Activated CD4-positive, CD25-positive, alpha-beta regulatory T cell treated with anti-CD3 and anti-CD28 coated beads, Interleukin-2, amount 50 U/mL, for 72 hours (primary cell): ENCODE results near the gene ABCA2.
"Not testable (repeated sequence)": the region's sequence is repeated elsewhere in the genome, so short reads cannot be mapped to it uniquely, and the experiment has no call there.

Experiments used
- DNase-seq: peaks from one replicate; pipeline ENCODE4 v3.0.0; 2021

The ABCA2 gene

DNA sequence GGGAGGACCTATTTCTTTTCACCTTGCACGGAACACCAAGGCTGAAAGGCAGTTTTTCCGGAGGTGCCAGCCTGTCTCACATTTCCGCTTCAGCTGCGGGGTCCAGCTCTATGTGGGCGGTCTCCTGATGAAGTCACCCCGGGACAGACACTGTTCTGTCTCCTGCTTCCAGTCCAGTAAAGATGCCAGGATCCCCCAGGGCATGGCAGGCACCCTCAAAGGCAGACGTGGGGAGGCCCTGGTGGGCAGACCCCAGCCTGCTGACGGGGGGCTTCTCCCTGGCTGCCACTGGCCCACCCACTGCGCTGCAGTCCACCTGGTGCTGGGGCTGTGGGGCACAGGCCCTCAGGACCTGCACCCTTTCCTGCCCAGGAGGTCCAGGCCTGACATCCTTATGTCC lies 34.8 kb upstream of the ABCA2 start:
- DNase-seq: not testable (repeated sequence)

DNA sequence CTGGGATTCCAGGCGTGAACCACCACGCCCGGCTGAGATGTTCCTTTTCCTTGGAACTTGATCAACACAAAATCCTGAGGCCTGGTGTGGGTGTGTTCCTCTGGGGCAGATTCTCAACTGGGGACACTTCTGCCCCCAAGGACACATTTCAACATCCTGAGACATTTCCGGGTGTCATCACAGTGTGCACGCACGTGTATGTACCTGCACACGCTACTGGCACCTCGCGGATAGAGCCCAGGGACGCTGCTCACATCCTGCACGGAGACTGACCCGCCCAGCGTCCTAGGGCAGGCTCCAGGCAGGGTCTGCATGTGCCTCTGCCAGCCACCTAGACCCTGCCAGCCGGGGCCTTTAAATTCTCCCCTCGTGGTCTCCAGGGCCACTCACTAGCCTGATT lies 34.3 kb upstream of the ABCA2 start:
- no peak for DNase-seq

DNA sequence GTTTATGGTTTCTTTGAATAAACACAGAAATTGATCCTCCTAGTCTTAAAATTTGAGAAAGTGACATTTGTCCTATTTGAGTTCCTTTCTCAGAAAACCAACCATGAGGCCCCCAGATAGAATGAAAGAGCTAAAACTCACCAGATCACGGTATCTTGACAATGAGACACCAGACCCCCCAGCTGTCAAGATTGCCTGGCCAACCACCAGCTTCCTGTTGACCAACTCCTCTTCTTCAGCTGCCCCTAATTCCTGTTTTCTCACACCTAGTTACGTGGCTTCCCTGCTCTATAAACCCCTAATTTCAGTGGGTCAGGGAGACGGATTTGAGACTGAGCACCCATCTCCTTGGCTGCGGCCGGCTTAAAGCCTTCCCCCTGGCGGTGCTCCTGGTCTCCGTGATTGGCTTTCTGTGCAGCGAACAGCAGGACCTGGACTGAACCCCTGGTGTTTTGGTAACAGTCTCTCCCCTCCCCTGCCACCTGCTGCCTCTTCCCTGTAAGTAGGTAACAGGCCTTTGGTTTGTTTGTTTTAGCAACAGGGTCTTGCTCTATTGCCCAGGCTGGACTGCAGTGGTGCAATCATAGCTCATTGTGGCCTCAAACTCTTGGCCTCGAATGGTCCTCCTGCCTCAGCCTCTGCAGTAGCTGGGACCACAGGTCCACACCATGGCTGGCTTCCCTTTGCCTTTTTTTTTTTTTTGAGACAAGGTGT lies 30.6 kb upstream of the ABCA2 start:
- no peak for DNase-seq

DNA sequence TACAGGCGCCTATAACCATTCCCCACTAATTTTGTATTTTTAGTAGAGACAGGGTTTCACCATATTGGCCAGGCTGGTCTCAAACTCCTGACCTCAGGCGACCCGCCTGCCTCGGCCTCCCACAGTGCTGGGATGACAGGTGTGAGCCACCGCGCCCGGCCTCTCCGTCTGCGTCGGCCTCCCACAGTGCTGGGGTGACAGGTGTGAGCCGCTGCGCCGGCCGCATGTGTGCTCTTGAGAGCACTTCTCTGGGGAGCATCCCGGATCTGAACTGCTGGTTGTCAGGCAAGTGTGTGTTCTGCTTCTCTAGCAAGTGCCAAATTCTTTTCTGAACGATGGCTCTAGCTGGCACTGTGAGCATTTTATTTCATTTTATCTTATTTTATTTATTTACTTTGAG lies 29.5 kb upstream of the ABCA2 start:
- no peak for DNase-seq

DNA sequence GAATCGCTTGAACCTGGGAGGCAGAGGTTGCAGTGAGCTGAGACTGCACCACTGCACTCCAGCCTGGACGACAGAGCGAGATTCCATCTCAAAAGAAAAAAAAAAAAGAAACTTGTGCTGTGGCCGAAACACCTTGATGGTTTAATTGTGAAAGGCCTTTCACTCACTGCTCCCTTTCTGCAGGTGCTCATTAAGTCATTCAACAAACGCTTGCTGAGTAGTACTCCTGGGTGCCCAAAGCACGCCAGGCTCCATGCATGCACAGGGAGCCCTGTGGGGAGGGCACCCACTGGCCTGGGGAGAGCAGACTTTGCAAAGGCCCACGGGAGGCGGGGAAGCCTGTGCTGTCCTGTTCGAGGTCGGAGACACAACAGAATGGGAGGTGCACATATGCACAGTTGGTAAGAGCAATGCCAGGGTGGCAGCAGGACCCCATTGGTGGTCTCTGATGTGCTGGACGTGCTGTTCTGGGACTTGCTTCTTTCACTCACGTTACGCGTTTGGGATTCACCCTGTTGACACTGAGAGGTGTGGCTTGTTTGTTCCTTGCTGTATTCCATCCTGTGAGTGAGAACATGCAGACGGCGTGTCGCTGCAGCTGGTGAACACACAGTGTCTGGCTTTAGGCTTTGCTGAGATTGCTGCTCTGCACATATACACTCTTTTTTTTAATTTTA lies 28.8 kb upstream of the ABCA2 start:
- no peak for DNase-seq

DNA sequence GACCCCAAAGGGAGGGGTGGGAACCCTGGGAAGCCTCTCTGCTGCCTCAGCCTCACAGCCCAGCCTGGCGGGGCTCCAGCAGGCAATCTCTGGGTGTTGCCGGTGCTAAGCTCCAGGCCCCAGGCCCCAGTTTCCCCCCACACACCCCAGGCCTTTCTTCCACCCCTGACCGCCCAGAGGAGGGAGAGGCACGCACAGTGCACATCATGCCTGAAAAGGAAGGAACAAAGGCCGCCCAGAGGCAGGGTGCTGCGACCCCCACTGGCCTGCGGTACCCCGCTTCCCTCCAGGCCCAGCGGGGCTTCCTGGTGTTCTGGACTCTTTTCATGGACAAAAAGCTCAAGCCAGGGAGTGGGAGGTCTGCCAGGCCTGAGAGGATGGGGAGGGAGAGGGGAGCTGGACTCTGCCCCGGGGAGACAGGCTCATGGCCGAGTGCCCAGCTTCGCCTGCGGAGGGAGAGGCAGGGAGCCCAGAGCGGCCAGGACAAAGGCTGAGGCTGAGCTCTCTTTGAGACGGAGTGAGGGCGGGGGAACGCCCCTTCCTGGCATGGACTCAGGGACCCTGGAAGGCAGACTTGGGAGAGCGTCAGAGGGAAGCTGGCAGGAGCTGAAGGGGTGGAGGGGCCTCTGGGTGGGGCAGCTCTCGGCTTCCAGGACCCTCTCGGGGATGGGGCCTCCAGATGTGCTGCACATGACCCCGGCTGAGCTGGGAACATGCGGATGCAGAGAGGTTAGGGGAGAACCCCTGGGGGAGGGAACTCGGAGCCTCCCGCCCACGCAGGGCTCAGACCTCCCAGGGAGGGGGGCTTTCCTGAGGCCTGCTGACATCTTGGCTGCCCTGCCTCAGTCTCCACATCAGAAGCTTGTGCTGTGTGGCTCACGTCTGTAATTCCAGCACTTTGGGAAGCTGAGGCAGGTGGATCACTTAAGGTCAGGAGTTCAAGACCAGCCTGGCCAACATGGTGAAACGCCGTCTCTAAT lies 27.6 kb upstream of the ABCA2 start:
- no peak for DNase-seq

DNA sequence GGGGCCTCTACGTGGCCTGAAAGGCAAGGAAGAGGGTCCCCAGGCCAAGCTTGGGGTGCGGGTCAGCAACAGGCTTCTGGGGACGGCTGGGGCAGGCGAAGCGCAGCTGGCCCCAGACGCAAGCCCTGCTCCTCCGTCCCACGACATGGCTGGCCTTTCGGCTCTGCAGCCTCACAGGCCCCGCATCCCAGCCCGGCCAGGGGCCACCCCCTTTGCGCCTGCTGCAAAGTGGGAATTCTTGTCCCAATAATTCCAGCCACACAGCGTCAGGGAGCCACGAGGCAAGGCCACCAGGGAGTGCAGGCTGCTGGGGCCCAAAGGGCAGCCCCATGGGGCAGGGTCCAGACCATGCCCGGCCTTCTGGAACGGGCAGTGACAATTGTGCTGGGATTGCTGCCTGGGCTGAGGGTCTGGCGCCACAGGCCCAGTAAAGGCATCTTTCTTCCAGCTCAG lies 26.9 kb upstream of the ABCA2 start:
- DNase-seq: no peak

DNA sequence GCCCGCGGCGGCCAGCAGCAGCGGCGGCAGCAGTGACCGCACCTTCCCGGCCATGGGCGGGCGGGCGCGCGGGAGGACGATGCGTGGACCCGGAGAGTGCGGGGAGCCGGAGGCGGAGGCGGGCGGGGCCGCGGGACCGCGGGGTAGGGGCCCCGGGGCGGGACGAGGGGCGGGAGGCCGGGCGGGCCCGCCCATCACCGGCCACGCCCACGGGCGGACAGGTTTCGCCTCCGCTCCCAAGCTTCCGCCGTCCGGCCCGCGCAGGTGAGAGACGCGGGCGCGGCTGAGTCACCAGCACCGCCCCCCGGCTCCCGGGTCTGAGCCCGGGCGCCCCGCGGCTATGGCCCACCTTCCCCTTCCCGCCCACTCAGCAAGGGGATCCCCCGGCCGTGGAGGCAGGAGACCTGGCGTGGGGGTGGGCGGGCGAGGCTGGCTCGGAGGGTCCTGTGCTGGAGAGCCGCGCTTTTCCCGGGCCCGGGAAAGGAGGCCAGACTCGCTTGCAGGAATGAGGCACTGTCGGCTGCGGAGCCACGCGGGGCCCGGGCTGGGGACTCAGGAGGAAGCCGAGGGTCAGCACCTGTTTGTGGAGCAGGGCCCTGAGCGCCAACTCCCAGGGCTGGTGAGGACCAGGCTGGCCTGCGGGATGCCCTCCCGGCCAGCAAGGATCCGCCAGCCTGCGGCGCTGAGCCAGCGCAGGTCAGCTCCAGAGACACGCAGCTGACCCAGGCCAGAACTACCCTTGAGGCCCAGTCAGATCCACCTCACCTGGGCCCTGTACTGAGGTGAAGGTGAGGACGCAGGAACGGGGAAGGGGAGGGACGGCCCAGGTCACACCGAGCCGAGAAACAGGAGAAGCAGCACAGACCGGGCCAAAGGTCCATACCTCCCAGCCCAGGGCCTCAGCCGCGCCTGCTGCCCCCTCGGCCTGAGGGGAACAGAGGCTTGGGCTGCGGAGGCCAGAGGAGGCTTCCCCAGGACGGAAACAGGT lies 26.2 kb upstream of the ABCA2 start, which contains the start of gene ENTPD2:
TSS of gene ENTPD2 (minus strand) at position 118 of the 988 bp plus-strand sequence. CDS start at position 54, 64 bp downstream.
- DNase-seq: no peak

DNA sequence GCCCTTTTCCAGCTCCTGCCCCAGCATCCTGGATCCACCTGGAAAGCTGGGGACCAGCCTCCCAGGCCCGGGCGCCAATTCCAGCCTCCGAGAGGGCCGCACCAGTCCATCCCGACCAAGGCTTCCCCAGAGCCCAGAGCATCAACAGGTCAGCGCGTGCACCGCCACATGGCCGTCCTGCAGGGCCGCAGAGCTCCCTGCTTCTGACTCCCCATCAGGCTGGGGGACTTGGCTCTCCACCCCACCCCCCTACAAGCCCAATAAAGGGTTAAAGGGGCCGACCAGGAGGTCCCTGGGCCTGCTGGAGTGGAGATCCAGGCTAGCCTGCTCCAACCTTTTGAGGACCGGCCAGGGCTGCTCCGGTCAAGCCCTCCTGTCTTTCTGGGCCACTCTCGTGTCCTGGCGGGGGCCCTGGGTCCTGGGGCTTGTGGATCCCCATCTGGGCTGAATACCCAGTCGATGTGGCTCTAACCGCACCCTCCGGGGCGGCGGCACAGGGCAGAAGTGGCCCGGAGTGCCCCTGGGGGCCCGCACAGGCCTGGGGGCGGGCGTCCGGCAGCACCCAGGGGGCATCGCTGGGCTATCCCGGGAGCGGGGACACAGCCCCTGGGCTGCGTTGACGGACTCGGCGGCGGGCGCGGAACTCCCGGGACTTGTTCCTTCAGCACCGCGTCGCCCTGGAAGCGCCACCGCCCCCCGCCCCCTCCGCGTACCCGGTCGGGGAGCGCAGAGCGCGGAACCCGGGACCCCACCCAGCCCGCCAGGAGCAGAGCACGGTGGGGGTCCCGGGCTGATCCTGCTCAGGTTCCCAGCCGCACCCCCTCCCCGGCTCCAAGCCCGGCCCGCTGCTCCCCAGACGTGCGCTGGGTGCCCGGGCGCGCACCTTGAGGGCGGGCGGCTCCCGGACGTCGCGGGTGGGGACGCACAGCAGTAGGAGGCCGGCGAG lies 25.2 kb upstream of the ABCA2 start:
- DNase-seq: no peak

DNA sequence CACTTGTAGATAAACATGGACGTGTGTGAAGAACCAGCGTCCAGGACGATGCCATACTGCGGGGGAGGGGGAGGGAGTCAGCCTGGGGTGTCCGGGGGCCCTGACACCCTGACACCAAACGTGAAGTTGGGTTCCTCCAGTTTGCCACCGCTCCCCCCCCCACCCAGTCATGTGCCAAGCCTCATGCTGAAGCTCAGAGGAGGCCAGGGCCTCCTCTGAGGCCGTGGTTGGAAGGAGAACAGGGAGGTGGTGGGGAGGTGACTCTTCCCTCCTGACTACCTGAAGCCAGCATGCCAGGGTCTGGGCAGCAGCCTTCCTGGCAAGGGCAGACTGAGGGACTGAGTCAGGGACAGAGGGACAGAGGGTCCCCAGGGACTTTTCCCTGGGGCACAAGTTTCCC lies 24.3 kb upstream of the ABCA2 start:
- DNase-seq: no peak

DNA sequence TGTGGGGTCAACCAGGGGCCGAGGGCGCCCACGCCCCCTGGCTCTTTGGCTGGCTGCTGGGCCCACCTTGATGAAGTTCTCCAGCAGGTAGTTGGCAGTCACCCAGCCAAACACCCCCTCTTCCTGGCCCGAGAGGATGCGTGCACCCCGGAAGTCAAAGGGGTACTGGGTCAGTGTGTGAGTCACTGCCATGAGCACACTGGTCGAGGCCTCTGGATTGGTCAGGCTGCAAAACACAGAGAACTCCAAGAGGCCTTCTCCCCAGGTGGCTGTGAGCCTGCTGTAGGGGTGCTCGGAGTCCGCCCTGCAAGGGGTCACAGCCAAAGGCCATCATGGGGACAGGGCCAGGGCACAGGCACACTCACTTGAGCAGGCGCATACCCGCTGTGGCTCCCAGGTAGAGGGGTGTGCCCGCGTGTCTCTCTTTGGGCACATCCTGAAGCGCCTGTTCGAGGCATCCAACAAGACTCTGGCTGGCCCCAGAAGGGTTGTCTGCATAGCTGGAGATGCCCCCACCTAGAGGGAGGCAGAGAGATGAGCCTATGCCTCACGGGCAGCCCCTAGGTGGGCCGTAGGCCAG lies 23.2 kb upstream of the ABCA2 start:
- no peak for DNase-seq

DNA sequence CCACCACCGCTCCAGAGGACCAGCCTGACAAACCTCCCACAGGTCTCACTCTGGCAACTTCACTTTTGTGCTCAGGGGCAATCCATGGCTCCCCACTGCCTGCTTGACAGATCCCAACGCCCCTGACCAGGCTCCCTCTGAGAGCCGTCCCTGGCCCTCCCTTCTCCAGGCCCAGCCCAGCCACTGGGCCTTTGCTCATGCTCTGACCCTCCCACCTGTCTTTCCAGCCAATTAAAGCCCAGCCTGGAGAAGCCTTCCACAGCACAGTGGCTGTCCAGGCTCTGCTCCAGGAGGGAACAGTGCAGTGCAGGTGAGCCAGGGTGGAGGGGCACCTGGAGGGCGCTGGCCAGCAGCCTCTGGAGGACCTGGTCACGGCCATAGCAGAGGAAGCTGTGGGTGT lies 22.5 kb upstream of the ABCA2 start:
- no peak for DNase-seq

DNA sequence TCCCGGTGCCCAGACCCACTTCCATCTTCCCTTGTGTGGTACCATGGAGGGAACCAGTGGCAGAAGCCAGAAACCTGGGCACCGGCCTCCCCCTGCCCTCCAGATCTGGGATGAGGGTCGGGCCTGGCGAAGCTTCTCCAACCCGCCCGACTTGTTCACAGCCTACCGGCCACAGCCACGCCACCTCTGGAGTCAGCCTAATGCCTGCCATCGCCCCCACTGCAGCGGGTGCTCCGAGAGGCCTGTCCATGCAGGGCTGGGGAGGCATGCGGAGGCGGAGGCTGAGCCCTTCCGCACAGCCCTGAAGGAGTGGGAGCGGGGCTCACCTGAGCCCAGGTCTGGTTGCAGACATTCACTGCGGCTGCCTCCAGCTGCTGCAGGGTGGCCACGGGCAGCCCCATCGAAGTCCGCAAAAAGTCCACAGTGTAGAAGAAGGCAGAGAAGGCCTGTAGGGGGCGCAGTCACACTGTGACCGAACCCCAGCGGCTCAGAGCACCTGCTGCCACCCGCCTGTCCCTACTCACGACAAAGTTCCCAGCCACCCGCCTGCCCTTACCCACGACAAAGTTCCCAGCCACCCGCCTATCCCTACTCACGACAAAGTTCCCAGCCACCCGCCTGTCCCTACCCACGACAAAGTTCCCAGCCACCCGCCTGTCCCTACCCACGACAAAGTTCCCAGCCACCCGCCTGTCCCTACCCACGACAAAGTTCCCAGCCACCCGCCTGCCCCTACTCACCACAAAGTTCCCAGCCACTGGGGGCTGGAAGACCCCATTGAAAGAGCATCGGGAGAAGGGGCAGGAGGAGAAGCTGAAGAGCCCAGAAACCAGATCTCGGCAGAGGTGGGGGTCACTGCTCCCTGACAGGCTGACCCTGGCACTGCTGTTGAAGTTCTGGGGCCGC lies 21.8 kb upstream of the ABCA2 start:
- DNase-seq: peak; percentile 67

DNA sequence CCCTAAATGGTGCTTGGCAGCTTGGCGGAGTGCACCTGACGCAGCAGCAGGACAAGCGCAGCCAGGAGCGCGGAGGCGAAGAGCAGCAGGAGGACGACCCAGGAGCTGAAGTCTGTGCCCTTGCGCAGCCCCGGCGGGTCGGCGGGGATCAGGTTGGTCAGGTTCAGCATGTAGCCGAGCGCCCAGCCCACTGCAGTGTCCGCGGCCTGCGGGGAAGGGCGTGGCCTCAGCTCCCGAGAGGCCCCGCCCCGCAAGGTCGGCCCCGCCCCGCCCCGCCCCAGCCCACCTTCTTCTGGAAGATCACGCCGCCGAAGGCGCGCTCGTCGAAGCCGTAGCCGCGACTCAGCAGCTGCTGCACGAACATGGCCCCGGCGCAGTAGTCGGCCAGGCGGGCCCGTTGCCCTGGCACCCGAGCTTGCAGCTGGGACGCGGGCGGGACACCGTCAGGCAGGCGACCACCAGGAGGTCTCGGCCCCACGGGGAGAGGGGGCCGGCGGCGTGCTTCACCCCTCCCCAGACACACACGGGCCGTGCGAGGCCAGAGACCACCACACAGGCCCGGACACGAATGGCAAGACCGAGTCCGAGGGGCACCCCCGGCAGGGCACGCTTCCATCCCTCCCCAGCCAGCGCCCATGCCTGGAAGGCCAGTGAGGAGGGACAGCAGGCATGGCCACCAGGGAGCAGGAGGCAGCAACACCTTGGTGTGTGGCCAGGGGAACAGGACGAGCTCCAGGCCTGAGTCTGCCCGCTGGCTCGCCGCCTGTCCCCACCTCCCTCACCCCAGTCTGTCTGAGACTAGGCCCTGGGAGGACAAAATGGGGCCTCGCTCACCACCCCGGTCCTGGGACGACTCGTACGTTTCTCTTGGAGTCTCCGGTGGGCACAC lies 20.9 kb upstream of the ABCA2 start:
- no peak for DNase-seq

DNA sequence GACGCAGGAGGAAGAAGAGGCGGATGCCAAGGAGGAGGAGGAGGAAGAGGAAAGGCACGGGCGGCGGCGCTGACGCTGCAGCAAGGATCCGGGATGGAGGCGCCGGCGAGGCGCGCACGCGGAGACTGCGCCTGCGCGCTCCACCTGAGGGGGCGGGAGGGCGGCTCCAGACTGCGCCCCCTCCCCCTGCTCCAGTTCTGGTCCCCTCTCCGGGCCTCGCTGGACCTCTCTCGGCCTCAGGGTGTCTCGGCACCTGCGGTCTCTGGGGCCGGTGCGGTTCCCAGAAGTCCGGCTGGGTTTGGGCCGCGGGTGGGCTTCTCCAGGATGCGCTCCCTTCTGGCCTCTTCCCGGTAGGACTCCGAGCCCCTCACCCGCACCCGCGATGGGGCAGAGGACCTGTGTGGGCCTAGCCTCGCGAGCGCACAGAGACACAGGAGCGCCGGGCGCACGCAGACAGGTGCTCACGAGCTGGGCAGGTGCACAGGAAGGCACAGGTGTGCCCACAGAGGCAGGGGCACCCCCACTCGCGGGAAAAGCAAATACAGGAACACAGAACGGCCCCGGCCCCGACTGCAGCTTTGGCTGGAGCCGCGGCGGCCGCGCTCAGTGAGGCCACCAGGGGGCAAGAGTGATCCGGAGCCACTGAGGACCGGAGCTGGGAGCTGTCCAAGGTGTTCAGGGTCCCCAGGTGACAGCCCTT lies 18.2 kb upstream of the ABCA2 start, which contains the start of gene NPDC1:
TSS of gene NPDC1 (minus strand) at position 90 of the 700 bp plus-strand sequence. CDS start 188 bp downstream, outside the sequence.
- DNase-seq: peak; percentile 82

DNA sequence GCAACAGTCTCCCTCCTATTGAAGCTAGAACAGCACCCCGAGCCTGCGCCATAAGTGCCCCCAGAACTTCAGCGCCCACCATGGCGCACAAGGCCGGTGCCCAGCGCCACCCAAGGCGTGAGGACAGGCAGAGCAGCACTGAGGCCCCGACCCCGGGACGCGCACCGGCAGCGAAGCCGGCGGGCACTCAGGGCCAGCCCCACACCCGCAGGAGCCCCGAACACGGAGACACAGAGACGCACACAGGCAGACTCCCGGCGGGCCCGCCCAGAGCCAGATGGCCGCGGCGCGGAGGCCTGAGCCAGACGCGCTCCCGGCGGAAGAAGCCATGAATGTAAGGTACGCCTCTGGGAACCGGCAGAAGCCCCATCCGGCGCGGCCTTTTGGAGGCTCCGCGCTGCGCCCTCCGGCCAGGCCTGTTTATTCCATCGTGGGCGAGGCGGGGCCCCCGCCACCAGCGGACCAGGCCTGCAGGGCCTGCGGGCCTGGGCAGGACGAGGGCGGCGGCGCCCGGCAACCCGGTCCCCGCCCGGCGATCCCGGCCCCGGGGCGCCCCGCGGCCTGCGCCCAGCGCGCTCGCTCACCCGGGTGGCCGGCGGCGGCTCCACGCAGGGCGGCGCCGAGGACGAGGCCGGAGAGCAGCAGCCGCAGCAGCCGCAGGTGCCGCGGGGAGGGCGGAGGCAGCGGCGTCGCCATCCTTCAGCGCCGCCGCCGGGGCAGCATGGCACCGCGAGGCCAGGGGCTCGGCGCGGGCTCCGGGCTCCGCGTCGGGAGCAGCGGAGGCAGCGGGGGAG lies 17.5 kb upstream of the ABCA2 start:
- DNase-seq: no peak
